ENCODE measurements around the gene PIK3R6. TPM values are rescaled to one million over a fixed set of nuclear protein-coding genes. Genes with fewer than 3 reads are reported as not detected.

PIK3R6 gene
- total and polyA plus RNA-seq, 2 of the 13 experiments (the other 11 are each of a cell fraction or from before 2014, with no cell fraction given): not detected

- in situ Hi-C loops (cut with HindIII; ENCODE audit: extremely low pct_ligation_motif_present, low pct_unique_long_range_greater_than_20kb): no loop called here
- Histone ChIP-seq H2AFZ (ENCODE audit: low read length) (no peak overlapping the region), H3K79me2 (ENCODE audit: insufficient read depth, low read length) (no peaks in the 10 kb centered on the region), H3K4me3 (replicated peaks in 1 of 3; ENCODE audit: insufficient read depth in 1 of 3, low read depth in 2 of 3, low read length in 3 of 3) (no peak overlapping the region), H3K27ac (ENCODE audit: extremely low read length, insufficient read depth, low read length) (no peak overlapping the region), H3K9me3 (ENCODE audit: low read length) (no peaks in the 10 kb centered on the region), H4K20me1 (ENCODE audit: insufficient read depth, low read length) (no peaks in the 10 kb centered on the region), H3K27me3 (ENCODE audit: control insufficient read depth in 1 of 2, insufficient read depth in 2 of 2, low read length in 2 of 2) (peaks cover 6 to 33% of the 10 kb centered on the region in 2 experiments; a peak in 4 of 5 replicates), H3K36me3 (replicated peaks in 1 of 2; ENCODE audit: control insufficient read depth in 1 of 2, insufficient read depth in 2 of 2, low read length in 2 of 2) (no peaks in the 10 kb centered on the region), H3K4me2 (ENCODE audit: low read depth, low read length) (no peak overlapping the region), H3K9ac (ENCODE audit: insufficient read depth, low read depth, low read length) (no peak overlapping the region), H3K4me1 (ENCODE audit: insufficient read depth, low read length) (no peaks in the 10 kb centered on the region)
- intact Hi-C loops (cut with micrococcal nuclease; ENCODE audit: unreplicated experiment): no loop called here
- POLR2A ChIA-PET: no interaction called here
- CTCF ChIA-PET (ENCODE audit: low intra/inter-chr PET ratio, low total read pairs): no interaction called here
- no peak for ATAC-seq
- no peak for TF ChIP-seq ZNF333 (CRISPR knock-in tag; IDR thresholded peaks at IDR 0.05; ENCODE audit: borderline replicate concordance)
- TF ChIP-seq ELF1 (CRISPR knock-in tag; IDR thresholded peaks at IDR 0.05): no peak
- TF ChIP-seq NCOA1 (CRISPR knock-in tag; IDR thresholded peaks at IDR 0.05): no peak
- TF ChIP-seq CBX5 (CRISPR knock-in tag; IDR thresholded peaks at IDR 0.05; ENCODE audit: borderline replicate concordance): no peak
- TF ChIP-seq ZNF33A (CRISPR knock-in tag; IDR thresholded peaks at IDR 0.05; ENCODE audit: borderline replicate concordance): no peak
- TF ChIP-seq TRIM24 (CRISPR knock-in tag; IDR thresholded peaks at IDR 0.05): no peak
- TF ChIP-seq, protein P1, sequence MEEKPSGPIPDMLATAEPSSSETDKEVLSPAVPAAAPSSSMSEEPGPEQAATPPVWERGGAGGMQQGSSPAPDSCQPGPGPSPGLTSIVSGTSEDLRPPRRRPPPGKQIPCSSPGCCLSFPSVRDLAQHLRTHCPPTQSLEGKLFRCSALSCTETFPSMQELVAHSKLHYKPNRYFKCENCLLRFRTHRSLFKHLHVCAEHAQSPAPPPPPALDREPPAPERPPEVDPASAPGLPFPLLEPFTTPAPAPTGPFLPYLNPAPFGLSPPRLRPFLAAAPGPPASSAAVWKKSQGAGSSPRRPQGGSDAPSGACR (CRISPR knock-in tag; IDR thresholded peaks at IDR 0.05): no peak
- TF ChIP-seq ZNF556 (CRISPR knock-in tag; IDR thresholded peaks at IDR 0.05; ENCODE audit: borderline replicate concordance): no peak
- no peak for TF ChIP-seq HNF4A (CRISPR knock-in tag; IDR thresholded peaks at IDR 0.05)
- TF ChIP-seq EP300 (IDR thresholded peaks at IDR 0.05; ENCODE audit: low read depth in 2 of 2, low read length in 2 of 2): no peak
- no peak for TF ChIP-seq EP300 (CRISPR knock-in tag; IDR thresholded peaks at IDR 0.05; ENCODE audit: borderline replicate concordance)
- TF ChIP-seq ZNF879 (CRISPR knock-in tag; IDR thresholded peaks at IDR 0.05): no peak
- TF ChIP-seq, protein P2, sequence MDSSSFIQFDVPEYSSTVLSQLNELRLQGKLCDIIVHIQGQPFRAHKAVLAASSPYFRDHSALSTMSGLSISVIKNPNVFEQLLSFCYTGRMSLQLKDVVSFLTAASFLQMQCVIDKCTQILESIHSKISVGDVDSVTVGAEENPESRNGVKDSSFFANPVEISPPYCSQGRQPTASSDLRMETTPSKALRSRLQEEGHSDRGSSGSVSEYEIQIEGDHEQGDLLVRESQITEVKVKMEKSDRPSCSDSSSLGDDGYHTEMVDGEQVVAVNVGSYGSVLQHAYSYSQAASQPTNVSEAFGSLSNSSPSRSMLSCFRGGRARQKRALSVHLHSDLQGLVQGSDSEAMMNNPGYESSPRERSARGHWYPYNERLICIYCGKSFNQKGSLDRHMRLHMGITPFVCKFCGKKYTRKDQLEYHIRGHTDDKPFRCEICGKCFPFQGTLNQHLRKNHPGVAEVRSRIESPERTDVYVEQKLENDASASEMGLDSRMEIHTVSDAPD (CRISPR knock-in tag; IDR thresholded peaks at IDR 0.05): no peak
- TF ChIP-seq FOXC1 (CRISPR knock-in tag; IDR thresholded peaks at IDR 0.05; ENCODE audit: borderline replicate concordance): no peak
- no peak for DNase-seq (ENCODE audit: low spot score)
- WGBS (ENCODE audit: low lambda C conversion rate): 25% methylated on average over 15 of the region's 15 CpGs
- no peak for FAIRE-seq
- BruUV-seq (replicated peaks): no TSS peak
These were observed 33.4 kb upstream of the PIK3R6 start for GRCh38 chr17:8900626-8901585.

Data from HepG2 (cell line).